WTC11 (cell line): ENCODE measurements around the gene DRC1.
"Not testable (repeated sequence)": the region's sequence is repeated elsewhere in the genome, so short reads cannot be mapped to it uniquely, and the experiment has no call there.

ENCODE experiments used
- TF ChIP-seq, protein P1 (sequence below): fragments of 200-600 bp; IDR thresholded peaks from 2 replicates; pipeline ENCODE4 v1.8.0; 2022; ENCODE audit warnings: antibody characterized with exemption
- TF ChIP-seq, protein P2 (sequence below): sonication (generic); formaldehyde crosslinking; IDR thresholded peaks from 2 replicates; pipeline ENCODE4 v1.8.1; 2022; ENCODE audit warnings: low read depth, missing genetic modification reagents, borderline replicate concordance

GRCh38 chr2:26468544-26468943 is 66.8 kb downstream of the DRC1 start:
- TF ChIP-seq, protein P1, sequence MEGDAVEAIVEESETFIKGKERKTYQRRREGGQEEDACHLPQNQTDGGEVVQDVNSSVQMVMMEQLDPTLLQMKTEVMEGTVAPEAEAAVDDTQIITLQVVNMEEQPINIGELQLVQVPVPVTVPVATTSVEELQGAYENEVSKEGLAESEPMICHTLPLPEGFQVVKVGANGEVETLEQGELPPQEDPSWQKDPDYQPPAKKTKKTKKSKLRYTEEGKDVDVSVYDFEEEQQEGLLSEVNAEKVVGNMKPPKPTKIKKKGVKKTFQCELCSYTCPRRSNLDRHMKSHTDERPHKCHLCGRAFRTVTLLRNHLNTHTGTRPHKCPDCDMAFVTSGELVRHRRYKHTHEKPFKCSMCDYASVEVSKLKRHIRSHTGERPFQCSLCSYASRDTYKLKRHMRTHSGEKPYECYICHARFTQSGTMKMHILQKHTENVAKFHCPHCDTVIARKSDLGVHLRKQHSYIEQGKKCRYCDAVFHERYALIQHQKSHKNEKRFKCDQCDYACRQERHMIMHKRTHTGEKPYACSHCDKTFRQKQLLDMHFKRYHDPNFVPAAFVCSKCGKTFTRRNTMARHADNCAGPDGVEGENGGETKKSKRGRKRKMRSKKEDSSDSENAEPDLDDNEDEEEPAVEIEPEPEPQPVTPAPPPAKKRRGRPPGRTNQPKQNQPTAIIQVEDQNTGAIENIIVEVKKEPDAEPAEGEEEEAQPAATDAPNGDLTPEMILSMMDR: not testable (repeated sequence)
- TF ChIP-seq, protein P2, sequence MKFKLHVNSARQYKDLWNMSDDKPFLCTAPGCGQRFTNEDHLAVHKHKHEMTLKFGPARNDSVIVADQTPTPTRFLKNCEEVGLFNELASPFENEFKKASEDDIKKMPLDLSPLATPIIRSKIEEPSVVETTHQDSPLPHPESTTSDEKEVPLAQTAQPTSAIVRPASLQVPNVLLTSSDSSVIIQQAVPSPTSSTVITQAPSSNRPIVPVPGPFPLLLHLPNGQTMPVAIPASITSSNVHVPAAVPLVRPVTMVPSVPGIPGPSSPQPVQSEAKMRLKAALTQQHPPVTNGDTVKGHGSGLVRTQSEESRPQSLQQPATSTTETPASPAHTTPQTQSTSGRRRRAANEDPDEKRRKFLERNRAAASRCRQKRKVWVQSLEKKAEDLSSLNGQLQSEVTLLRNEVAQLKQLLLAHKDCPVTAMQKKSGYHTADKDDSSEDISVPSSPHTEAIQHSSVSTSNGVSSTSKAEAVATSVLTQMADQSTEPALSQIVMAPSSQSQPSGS (CRISPR knock-in tag): not testable (repeated sequence)
